Karpas-422 (cell line): ENCODE results near the gene ZNF493. TPM values are rescaled to one million over a fixed set of nuclear protein-coding genes. Genes with fewer than 3 reads are reported as not detected.

Source experiments
- DNase-seq: peaks from one replicate; pipeline ENCODE4 v3.0.0-alpha.2; 2015
- H2AFZ ChIP-seq: fragments of 200-600 bp; sonication (generic); 2 replicates; pipeline ENCODE4 v1.6.1; 2014; ENCODE audit warnings: antibody characterized with exemption, low read length, mixed read lengths
- H3K27ac ChIP-seq: fragments of 200-600 bp; sonication (generic); 2 replicates; pipeline ENCODE4 v1.5.1; 2014; ENCODE audit warnings: mild to moderate bottlenecking, low read length, moderate library complexity
- H3K27me3 ChIP-seq: fragments of 200-600 bp; sonication (generic); 2 replicates; pipeline ENCODE4 v1.6.1; 2014; ENCODE audit warnings: low read length, mixed read lengths
- H3K36me3 ChIP-seq: fragments of 200-600 bp; sonication (generic); 2 replicates; pipeline ENCODE4 v1.6.1; 2014; ENCODE audit warnings: low read length, mixed read lengths; ENCODE audit not compliant: insufficient read depth
- H3K4me1 ChIP-seq: fragments of 200-600 bp; sonication (generic); 2 replicates; pipeline ENCODE4 v1.6.1; 2014; ENCODE audit warnings: mild to moderate bottlenecking, low read length, mixed read lengths
- H3K4me2 ChIP-seq: fragments of 200-600 bp; sonication (generic); 2 replicates; pipeline ENCODE4 v1.6.1; 2014; ENCODE audit warnings: low read length, low read depth, mild to moderate bottlenecking; ENCODE audit not compliant: poor library complexity, severe bottlenecking
- H3K4me3 ChIP-seq: fragments of 200-600 bp; sonication (generic); 2 replicates; pipeline ENCODE4 v1.5.1; 2014; ENCODE audit warnings: mild to moderate bottlenecking, antibody characterized with exemption, low read length, mixed read lengths
- H3K79me2 ChIP-seq: fragments of 200-600 bp; sonication (generic); 2 replicates; pipeline ENCODE4 v1.6.1; 2014; ENCODE audit warnings: mild to moderate bottlenecking, low read length, mixed read lengths
- H3K9ac ChIP-seq: fragments of 200-600 bp; sonication (generic); 2 replicates; pipeline ENCODE4 v1.6.0; 2014; ENCODE audit warnings: low read length
- H3K9me2 ChIP-seq: fragments of 200-600 bp; sonication (generic), shearing (Covaris generic); replicated peaks from 2 replicates; pipeline ENCODE4 v1.6.0; 2014; ENCODE audit warnings: mild to moderate bottlenecking, low read length, moderate library complexity; ENCODE audit not compliant: insufficient read depth
- H3K9me3 ChIP-seq: fragments of 300-700, 200-600 bp; sonication (generic); 2 replicates; pipeline ENCODE4 v1.6.1; 2014; ENCODE audit warnings: low read length, mixed read lengths
- H4K20me1 ChIP-seq: fragments of 200-600 bp; sonication (generic); 2 replicates; pipeline ENCODE4 v1.6.1; 2014; ENCODE audit warnings: mild to moderate bottlenecking, antibody characterized with exemption, low read length, low read depth; ENCODE audit not compliant: insufficient read depth
- total RNA-seq: library from RNA; depleted of rRNA; stranded (reverse); fragments of >200 nt; shearing (Covaris generic); gene quantifications from 2 replicates; pipeline ENCODE4 v1.2.3, GENCODE V29; 2014; ENCODE audit warnings: low replicate concordance; rRNA removed

Gene ZNF493
- total RNA-seq, result 53.0 and 90.8 TPM in 2 replicates

- peak within 1 kb of the TSS; percentile 83 for H3K9ac ChIP-seq
- peak within 1 kb of the TSS; percentile 79 for H3K4me2 ChIP-seq
Measured at GRCh38 chr19:21396893-21397572, at the start of gene ZNF493. Gene ZNF493 (plus strand): TSS chr19:21397133. CDS start chr19:21397238, 105 bp downstream.

GRCh38 chr19:21352830-21353229 is 44.1 kb upstream of the ZNF493 start:
- no peak overlapping the region for H3K27ac ChIP-seq
- H4K20me1 ChIP-seq, result no peaks in the 10 kb centered on the region
- no peaks in the 10 kb centered on the region for H3K4me1 ChIP-seq
- H3K4me3 ChIP-seq, result no peak overlapping the region
- no peaks in the 10 kb centered on the region for H3K79me2 ChIP-seq
- no peak overlapping the region for H3K9ac ChIP-seq
- no peak overlapping the region for H3K4me2 ChIP-seq
- no peaks in the 10 kb centered on the region; the same call in 1 of the 2 replicates for H3K36me3 ChIP-seq
- H3K27me3 ChIP-seq, result no peaks in the 10 kb centered on the region
- H3K9me3 ChIP-seq, result no peaks in the 10 kb centered on the region; the same call in 1 of the 2 replicates
- H3K9me2 ChIP-seq, result no peaks in the 10 kb centered on the region
- DNase-seq, result no peak
- H2AFZ ChIP-seq, result no peak overlapping the region

More at GRCh38 chr19:21396893-21397572, at the start of gene ZNF493:
- Histone ChIP-seq H4K20me1 (no peaks in the 10 kb centered on the region), H2AFZ (peak within 1 kb of the TSS; percentile 75), H3K27me3 (no peaks in the 10 kb centered on the region), H3K9me3 (peaks cover 31% of the 10 kb centered on the region), H3K4me1 (peaks cover 6% of the 10 kb centered on the region), H3K9me2 (no peaks in the 10 kb centered on the region), H3K79me2 (peaks cover 43% of the 10 kb centered on the region), H3K27ac (no peak within 1 kb of the TSS), H3K4me3 (peak within 1 kb of the TSS; percentile 79), H3K36me3 (peaks cover 33% of the 10 kb centered on the region)
- DNase-seq, result peak; percentile 98

- peaks cover 9% of the 10 kb centered on the region for H3K9me3 ChIP-seq
- H3K4me2 ChIP-seq, result peak within 1 kb of the TSS; percentile 93
- H2AFZ ChIP-seq, result peak within 1 kb of the TSS; percentile 72; the same call in 1 of the 2 replicates
- no peaks in the 10 kb centered on the region for H3K9me2 ChIP-seq
- H3K9ac ChIP-seq, result peak within 1 kb of the TSS; percentile 98
- no peaks in the 10 kb centered on the region for H3K27me3 ChIP-seq
- peaks cover 37% of the 10 kb centered on the region for H3K36me3 ChIP-seq
- peaks cover 44% of the 10 kb centered on the region for H3K79me2 ChIP-seq
- H3K27ac ChIP-seq, result peak within 1 kb of the TSS; percentile 75
- H4K20me1 ChIP-seq, result no peaks in the 10 kb centered on the region
- peak within 1 kb of the TSS; percentile 98 for H3K4me3 ChIP-seq
- DNase-seq, result peak; percentile 98
- peaks cover 4% of the 10 kb centered on the region; the same call in 1 of the 2 replicates for H3K4me1 ChIP-seq
Measured at GRCh38 chr19:21358768-21359451, 38.0 kb upstream of the ZNF493 start, which contains the start of gene ZNF738. Gene ZNF738 (plus strand): TSS chr19:21359000. CDS start chr19:21359141, 141 bp downstream.

GRCh38 chr19:21362291-21362690 is 34.6 kb upstream of the ZNF493 start:
- Histone ChIP-seq H3K27ac (no peak overlapping the region), H3K27me3 (no peaks in the 10 kb centered on the region), H3K4me3 (no peak overlapping the region), H3K4me2 (no peak overlapping the region), H3K36me3 (peaks cover 69% of the 10 kb centered on the region), H3K9me2 (no peaks in the 10 kb centered on the region), H3K9ac (no peak overlapping the region), H3K79me2 (peaks cover 70% of the 10 kb centered on the region), H3K9me3 (peaks cover 18% of the 10 kb centered on the region), H4K20me1 (no peaks in the 10 kb centered on the region), H2AFZ (no peak overlapping the region), H3K4me1 (peaks cover 4% of the 10 kb centered on the region; the same call in 1 of the 2 replicates)
- DNase-seq, result no peak

GRCh38 chr19:21383980-21384582 is 12.9 kb upstream of the ZNF493 start:
- no peaks in the 10 kb centered on the region for H4K20me1 ChIP-seq
- no peak overlapping the region for H3K27ac ChIP-seq
- H3K4me2 ChIP-seq, result no peak overlapping the region
- no peak for DNase-seq
- H3K9ac ChIP-seq, result no peak overlapping the region
- H3K36me3 ChIP-seq, result peaks cover 10% of the 10 kb centered on the region
- H3K9me3 ChIP-seq, result peaks cover 47% of the 10 kb centered on the region
- no peak overlapping the region for H2AFZ ChIP-seq
- no peaks in the 10 kb centered on the region for H3K27me3 ChIP-seq
- no peaks in the 10 kb centered on the region for H3K4me1 ChIP-seq
- no peaks in the 10 kb centered on the region for H3K79me2 ChIP-seq
- no peaks in the 10 kb centered on the region for H3K9me2 ChIP-seq
- H3K4me3 ChIP-seq, result no peak overlapping the region

- peak overlapping the region; percentile 39 for H3K4me3 ChIP-seq
- no peaks in the 10 kb centered on the region for H3K27me3 ChIP-seq
- H3K9ac ChIP-seq, result no peak overlapping the region
- no peaks in the 10 kb centered on the region for H3K9me2 ChIP-seq
- H3K9me3 ChIP-seq, result peaks cover 30% of the 10 kb centered on the region
- no peak overlapping the region for H3K27ac ChIP-seq
- H3K36me3 ChIP-seq, result peaks cover 31% of the 10 kb centered on the region
- no peak for DNase-seq
- H4K20me1 ChIP-seq, result no peaks in the 10 kb centered on the region
- H3K4me1 ChIP-seq, result peaks cover 6% of the 10 kb centered on the region
- H3K79me2 ChIP-seq, result peaks cover 40% of the 10 kb centered on the region
- H3K4me2 ChIP-seq, result peak overlapping the region; percentile 79
- peak overlapping the region; percentile 75; the same call in 1 of the 2 replicates for H2AFZ ChIP-seq
Measured at GRCh38 chr19:21396121-21396520, 812 bp upstream of the ZNF493 start.

- H2AFZ ChIP-seq, result no peak overlapping the region
- H4K20me1 ChIP-seq, result no peaks in the 10 kb centered on the region
- H3K9me2 ChIP-seq, result no peaks in the 10 kb centered on the region
- H3K4me3 ChIP-seq, result no peak overlapping the region
- H3K9me3 ChIP-seq, result peaks cover 41% of the 10 kb centered on the region
- no peak overlapping the region for H3K27ac ChIP-seq
- no peak overlapping the region for H3K9ac ChIP-seq
- no peak for DNase-seq
- peaks cover 51% of the 10 kb centered on the region for H3K36me3 ChIP-seq
- no peaks in the 10 kb centered on the region for H3K27me3 ChIP-seq
- H3K4me1 ChIP-seq, result peaks cover 6% of the 10 kb centered on the region
- no peak overlapping the region for H3K4me2 ChIP-seq
- peaks cover 61% of the 10 kb centered on the region for H3K79me2 ChIP-seq
Measured at GRCh38 chr19:21398851-21399250, 1.9 kb downstream of the ZNF493 start.
